GM18502 (cell line): Measurements from ENCODE around the gene ACOT12.
"Not testable (repeated sequence)": the region's sequence is repeated elsewhere in the genome, so short reads cannot be mapped to it uniquely, and the experiment has no call there.

ENCODE experiments used
- ATAC-seq: cut with Tn5 transposase; IDR thresholded peaks from one replicate; pipeline ENCODE4 v1.9.1; 2021; ENCODE audit warnings: mild to moderate bottlenecking; ENCODE audit not compliant: unreplicated experiment, poor library complexity

ACOT12 gene

GRCh38 chr5:81349161-81349560, 44.8 kb downstream of the ACOT12 start:
- no peak for ATAC-seq

- no peak for ATAC-seq
Observed at GRCh38 chr5:81345411-81346003, 48.4 kb downstream of the ACOT12 start.

- ATAC-seq, result no peak
Observed at GRCh38 chr5:81344736-81345135, 49.2 kb downstream of the ACOT12 start.

- ATAC-seq, result not testable (repeated sequence)
Observed at GRCh38 chr5:81338213-81338612, 55.7 kb downstream of the ACOT12 start.

GRCh38 chr5:81337803-81338202, 56.1 kb downstream of the ACOT12 start:
- ATAC-seq, result no peak

GRCh38 chr5:81336556-81336955, 57.4 kb downstream of the ACOT12 start:
- no peak for ATAC-seq

- no peak for ATAC-seq
Observed at GRCh38 chr5:81335946-81336345, 58.0 kb downstream of the ACOT12 start.

GRCh38 chr5:81334304-81335061, 59.5 kb downstream of the ACOT12 start:
- no peak for ATAC-seq

- no peak for ATAC-seq
Observed at GRCh38 chr5:81326554-81326953, 67.4 kb downstream of the ACOT12 start.

GRCh38 chr5:81317536-81317935, 76.4 kb downstream of the ACOT12 start:
- ATAC-seq, result no peak

GRCh38 chr5:81316571-81316970, 77.4 kb downstream of the ACOT12 start:
- ATAC-seq, result no peak

- ATAC-seq, result no peak
Observed at GRCh38 chr5:81315830-81316229, 78.1 kb downstream of the ACOT12 start.

GRCh38 chr5:81315336-81315735, 78.6 kb downstream of the ACOT12 start:
- ATAC-seq, result no peak

GRCh38 chr5:81314581-81314980, 79.4 kb downstream of the ACOT12 start:
- no peak for ATAC-seq

- ATAC-seq, result no peak
Observed at GRCh38 chr5:81313686-81314085, 80.2 kb downstream of the ACOT12 start.

- ATAC-seq, result no peak
Observed at GRCh38 chr5:81313278-81313677, 80.7 kb downstream of the ACOT12 start.

- ATAC-seq, result no peak
Observed at GRCh38 chr5:81310402-81311063, 83.4 kb downstream of the ACOT12 start.

GRCh38 chr5:81308836-81309235, 85.1 kb downstream of the ACOT12 start:
- no peak for ATAC-seq

- ATAC-seq, result no peak
Observed at GRCh38 chr5:81305785-81306184, 88.1 kb downstream of the ACOT12 start.

- no peak for ATAC-seq
Observed at GRCh38 chr5:81303563-81303962, 90.4 kb downstream of the ACOT12 start.

GRCh38 chr5:81302596-81302995, 91.3 kb downstream of the ACOT12 start:
- ATAC-seq, result no peak
